SH-SY5Y (cell line): ENCODE data around the gene RASSF1.

ENCODE experiments used
- GATA2 ChIP-seq: IDR thresholded peaks from 2 replicates; pipeline ENCODE4 v1.6.1; 2011; ENCODE audit warnings: mild to moderate bottlenecking, low read depth, low read length
- GATA3 ChIP-seq: IDR thresholded peaks from 2 replicates; pipeline ENCODE4 v1.6.1; 2011; ENCODE audit warnings: low read depth, mild to moderate bottlenecking, low read length, moderate library complexity

GRCh38 chr3:50340448-50341329, at the start of gene RASSF1:
- TF ChIP-seq GATA3 (no peak), GATA2 (no peak)
